Activated naive CD4-positive, alpha-beta T cell treated with Interleukin-2 at 50 U/mL for 16 hours (primary cell): ENCODE results near the gene RABGAP1.
"Not testable (repeated sequence)": the region's sequence is repeated elsewhere in the genome, so short reads cannot be mapped to it uniquely, and the experiment has no call there.

Source experiments
- DNase-seq: peaks from one replicate; pipeline ENCODE4 v3.0.0-alpha.2; 2020

Gene RABGAP1

GRCh38 chr9:122940749-122941581 is at the start of gene RABGAP1:
Gene RABGAP1, plus strand, starts transcription at chr9:122941020. Its CDS starts 16,040 bp downstream, at chr9:122957060.
- peak; percentile 99 for DNase-seq

GRCh38 chr9:122897969-122898368 is 42.9 kb upstream of the RABGAP1 start:
- no peak for DNase-seq

DNA sequence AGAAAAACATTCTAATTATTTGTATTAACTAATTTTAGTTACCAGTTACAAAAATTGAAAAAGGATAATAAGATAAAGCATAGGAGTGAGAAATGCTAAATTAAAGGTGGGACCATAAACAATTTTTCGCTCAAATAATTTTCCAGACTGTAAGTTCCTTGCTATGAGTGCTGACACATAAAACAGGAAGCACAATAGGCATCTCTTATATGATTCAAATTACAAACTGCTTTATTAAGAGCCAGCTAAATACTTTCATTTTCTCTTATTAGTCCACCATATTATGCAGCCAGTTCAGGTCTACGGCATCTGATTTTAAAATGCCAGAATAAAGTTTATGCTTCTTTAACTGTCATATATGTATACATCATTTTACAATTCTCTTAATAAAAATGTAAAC is 40.0 kb upstream of the RABGAP1 start:
- DNase-seq, result no peak

- peak; percentile 35 for DNase-seq
Observed at GRCh38 chr9:122904466-122904822, 36.4 kb upstream of the RABGAP1 start.

GRCh38 chr9:122904823-122905710 is 35.8 kb upstream of the RABGAP1 start, which contains the start of gene RC3H2:
Gene RC3H2, minus strand, starts transcription at chr9:122905359. Its CDS starts 7,850 bp downstream, at chr9:122897509.
- peak; percentile 95 for DNase-seq

DNA sequence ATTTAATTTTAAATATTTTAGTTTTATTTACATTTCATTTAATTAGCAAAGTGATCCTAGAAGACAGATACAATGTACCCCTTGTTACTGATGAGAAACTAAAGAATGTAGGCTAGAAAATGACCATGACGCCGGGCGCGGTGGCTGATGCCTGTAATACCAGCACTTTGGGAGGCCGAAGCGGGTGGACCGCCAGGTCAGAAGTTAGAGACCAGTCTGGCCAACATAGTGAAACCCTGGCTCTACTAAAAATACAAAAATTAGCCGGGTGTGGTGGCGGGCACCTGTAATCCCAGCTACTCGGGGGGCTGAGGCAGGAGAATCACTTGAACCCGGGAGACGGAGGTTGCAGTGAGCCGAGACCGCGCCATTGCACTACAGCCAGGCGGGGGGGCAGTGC is 34.7 kb upstream of the RABGAP1 start:
- DNase-seq, result not testable (repeated sequence)

- no peak for DNase-seq
Observed at GRCh38 chr9:122912671-122912963, 28.2 kb upstream of the RABGAP1 start.

DNA sequence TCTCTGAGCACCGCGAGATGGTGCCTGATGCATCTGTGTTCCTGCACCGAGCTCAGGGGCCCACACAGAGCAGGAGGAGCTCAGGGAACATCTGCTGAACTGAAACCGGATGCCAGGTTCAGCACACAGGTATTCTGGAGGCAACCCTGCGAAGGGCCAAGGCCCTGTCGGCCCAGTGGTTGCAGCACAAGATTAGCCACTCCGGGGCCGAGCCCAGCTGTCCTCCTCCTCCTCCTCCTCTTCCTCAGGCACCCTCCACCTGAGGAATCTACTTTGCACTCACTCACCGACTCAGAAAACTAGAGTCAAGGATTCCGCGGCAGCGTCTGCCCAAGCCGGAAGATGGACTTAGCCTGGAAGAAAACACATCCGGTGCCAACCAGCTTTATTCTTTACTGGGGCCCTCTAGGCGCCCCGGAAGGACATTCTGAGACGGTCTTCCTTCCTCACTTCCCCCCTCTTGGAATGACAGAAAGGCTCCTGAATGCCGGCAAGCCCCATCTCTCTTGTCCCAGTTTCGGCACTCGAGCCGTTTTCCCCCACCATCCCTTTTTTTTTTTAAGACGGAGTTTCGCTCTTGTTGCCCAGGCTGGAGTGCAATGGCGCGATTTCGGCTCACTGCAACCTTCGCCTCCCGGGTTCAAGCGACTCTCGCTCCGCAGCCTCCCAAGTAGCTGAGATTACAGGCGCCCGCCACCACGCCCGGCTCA is 27.7 kb upstream of the RABGAP1 start, which contains the start of gene ZBTB6:
Gene ZBTB6, minus strand, starts transcription at position 360 of the 710 bp plus-strand sequence. CDS start 1,251 bp downstream, outside the sequence.
- DNase-seq, result peak; percentile 75

GRCh38 chr9:122918310-122918709 is 22.5 kb upstream of the RABGAP1 start:
- DNase-seq, result no peak

DNA sequence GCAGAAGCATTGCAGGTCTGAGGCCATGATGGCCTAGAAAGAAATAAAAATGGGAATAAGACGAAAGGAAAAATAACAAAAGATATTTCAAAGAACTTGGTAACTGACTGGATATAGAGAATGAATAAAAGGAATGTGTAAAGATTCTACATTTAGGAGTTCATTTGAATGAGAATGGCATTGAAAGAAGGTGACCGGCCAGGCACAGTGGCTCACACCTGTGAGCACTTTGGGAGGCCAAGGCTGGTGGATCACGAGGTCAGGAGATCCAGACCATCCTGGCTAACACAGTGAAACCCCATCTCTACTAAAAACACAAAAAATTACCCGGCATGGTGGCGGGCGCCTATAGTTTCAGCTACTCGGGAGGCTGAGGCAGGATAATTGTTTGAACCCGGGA is 18.1 kb upstream of the RABGAP1 start:
- no peak for DNase-seq

DNA sequence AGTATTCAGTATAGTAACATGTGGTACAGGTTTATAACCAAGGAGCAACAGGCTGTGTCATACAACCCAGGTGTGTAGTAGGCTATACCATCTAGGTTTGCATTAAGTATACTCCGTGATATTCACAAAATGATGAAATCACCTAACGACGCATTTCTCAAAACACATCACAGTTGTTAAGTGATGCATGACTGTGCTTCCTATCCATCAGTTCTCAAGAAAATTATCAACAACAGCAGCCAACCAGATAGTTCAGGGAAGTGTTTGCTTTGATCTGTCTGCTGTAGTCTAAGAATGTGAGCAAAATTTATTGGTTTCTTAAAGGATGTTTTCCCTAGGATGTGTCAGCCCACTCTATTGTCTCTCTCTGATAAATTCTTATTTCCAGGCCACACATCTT is 16.9 kb upstream of the RABGAP1 start:
- no peak for DNase-seq

DNA sequence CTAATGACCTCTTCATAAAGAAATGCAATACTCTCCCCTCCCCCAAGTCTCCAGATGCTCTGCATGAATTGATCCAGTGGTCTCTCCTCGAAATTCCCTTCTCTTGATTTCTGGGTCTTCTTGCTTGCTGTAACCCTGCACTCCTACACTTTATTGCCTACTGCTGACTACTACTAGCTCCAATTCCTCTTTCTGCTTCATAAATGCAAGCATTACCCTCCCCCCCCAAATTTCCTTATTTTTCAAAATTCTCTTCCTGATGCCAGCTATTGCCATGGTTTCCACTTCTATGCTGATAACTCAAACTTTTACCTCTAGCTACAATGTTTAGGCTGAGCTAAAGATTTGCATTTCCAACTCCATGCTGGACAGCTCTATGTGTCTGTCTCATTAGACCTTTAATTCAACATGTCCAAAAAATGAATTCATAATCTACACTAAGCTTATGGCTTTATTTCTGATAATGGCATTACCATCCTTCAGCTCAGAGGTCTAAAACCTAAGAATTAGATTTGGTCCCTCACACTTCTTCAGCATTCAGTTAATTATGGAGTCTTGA is 10.9 kb upstream of the RABGAP1 start:
- DNase-seq, result no peak

DNA sequence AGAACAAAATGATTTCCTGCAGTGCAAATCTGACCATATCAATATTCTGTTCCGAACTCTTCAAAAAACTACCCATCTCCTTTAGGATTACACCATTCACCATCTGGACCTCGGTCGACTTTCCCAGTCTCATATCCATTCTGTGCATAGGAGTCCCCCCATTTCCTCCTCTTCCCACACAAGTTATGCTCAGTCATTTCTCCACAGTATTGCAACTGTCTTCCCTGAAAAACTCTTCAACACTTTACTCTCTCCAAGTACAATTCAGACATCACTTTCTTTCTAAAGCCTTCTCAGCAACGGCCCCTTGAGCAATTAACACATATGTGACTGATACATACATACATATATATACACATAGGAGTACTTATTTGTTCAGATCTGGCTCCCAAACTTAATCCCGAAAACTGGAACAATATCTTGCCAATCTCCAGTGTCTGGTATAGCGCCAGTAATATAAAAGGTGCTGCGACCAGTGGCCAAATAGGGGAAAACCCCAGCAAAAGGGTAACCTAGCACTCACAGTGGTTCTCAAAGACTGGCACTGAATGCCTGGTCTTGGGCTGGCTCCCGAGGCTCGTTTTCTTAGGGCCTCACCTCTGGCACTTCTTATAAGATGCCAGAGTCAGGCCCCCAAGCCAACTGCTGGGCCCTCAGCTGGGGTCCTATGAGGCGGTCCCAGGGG is 10.1 kb upstream of the RABGAP1 start:
- DNase-seq, result no peak

DNA sequence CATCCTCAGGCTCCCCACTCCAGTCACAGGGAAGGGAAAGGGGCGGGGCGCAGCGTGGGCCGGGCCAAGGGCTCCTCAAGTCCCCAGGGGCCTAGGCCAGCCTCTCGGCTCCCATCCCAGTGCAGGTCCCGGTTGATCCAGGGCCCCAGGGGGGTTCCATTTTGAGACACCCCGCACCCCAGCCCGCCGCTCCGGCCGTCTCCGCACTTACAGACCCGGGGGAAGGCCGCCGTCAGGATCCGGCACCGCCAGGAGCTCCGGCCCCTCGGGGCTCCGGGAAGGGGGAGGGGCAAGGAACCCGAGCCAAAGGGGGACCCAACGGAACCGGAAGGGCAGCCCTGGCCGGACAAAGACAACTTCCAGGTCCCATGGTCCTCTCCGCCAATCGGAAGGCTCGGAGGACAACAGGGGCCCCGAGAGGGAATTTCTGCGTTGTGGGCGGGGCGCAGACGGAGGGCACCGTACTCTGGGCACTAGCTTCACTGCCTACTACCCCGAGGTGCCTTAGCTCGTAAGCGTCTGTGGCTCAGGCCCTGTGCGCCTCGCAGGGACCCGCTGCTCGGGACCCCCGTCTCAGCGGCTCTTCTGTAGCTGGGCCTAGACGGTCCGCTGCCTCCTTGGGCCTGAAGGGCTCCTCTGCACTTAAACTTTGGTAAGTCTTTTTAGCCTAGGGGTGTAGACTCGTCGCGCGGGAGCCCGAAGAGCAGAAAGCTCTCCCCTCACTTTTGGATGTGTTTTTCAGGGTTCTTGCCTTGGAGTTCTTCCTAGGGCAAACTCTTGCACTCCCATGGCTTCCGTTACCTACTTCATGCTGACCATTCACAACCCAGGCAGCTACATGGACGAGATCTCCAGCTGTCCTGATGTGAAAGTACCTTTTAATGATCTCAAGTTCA is 9.3 kb upstream of the RABGAP1 start, which contains the start of gene ZBTB26:
Gene ZBTB26, minus strand, starts transcription at position 287 of the 896 bp plus-strand sequence. CDS start 11,578 bp downstream, outside the sequence.
- peak; percentile 90 for DNase-seq

DNA sequence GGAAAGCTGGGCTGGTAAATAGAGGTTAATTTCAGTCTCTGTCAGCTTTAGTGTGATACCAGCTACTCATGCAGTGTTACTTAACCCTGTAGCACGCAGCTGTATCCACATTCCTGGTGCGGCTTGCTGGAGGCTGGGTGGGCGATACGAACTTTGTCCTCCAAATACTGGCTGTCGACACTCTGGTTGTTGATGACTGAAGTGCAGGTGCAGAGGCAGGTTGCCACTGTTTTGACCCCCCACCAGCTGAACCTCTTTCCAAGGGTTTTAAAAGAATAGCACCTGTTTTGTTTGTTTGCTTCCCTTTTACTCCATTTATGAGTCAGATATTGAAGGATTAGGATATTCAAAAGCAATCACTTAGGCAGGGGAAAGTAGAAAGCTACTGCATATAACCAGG is 4.4 kb upstream of the RABGAP1 start:
- no peak for DNase-seq

GRCh38 chr9:122936883-122937282 is 3.9 kb upstream of the RABGAP1 start:
- no peak for DNase-seq

- DNase-seq, result no peak
Observed at GRCh38 chr9:122939601-122940000, 1.2 kb upstream of the RABGAP1 start.

- DNase-seq, result no peak
Observed at GRCh38 chr9:122940454-122940748, 419 bp upstream of the RABGAP1 start.

- no peak for DNase-seq
Observed at GRCh38 chr9:122941582-122942234, 888 bp downstream of the RABGAP1 start.
